ENCODE measurements around the gene THADA. TPM values are rescaled to one million over a fixed set of nuclear protein-coding genes. Genes with fewer than 3 reads are reported as not detected.

Gene THADA
- polyA plus RNA-seq, 3 donors from 2014 or later: 4.2 to 16.2 (median 8.9) TPM

GRCh38 chr2:43441195-43441594, 154.6 kb downstream of the THADA start:
- no peak for DNase-seq
- H3K27me3 Mint-ChIP-seq (ENCODE audit: low read depth in 3 of 3): no peaks in the 10 kb centered on the region
- H3K4me1 Mint-ChIP-seq: peaks cover 3 to 11% of the 10 kb centered on the region in 2 donors
- H3K36me3 Mint-ChIP-seq: peaks cover 9 to 28% (median 14%) of the 10 kb centered on the region in 3 donors
- no peaks in the 10 kb centered on the region for H3K9me3 Mint-ChIP-seq
- no peak overlapping the region for H3K27ac Mint-ChIP-seq
- no peak overlapping the region for H3K4me3 Mint-ChIP-seq

- Mint-ChIP-seq H3K9me3 (no peaks in the 10 kb centered on the region), H3K4me3 (peak overlapping the region in 1 of 5 donors; percentile 65), H3K27me3 (ENCODE audit: low read depth in 3 of 3) (no peaks in the 10 kb centered on the region), H3K27ac (peak overlapping the region in 2 of 6 donors; percentile 17 to 65), H3K4me1 (peaks cover 3 to 11% of the 10 kb centered on the region in 2 donors), H3K36me3 (peaks cover 4 to 15% (median 14%) of the 10 kb centered on the region in 3 donors)
- DNase-seq: no peak
Measured at GRCh38 chr2:43438858-43439655, 156.8 kb downstream of the THADA start.

GRCh38 chr2:43438342-43438741, 157.5 kb downstream of the THADA start:
- H3K9me3 Mint-ChIP-seq: no peaks in the 10 kb centered on the region
- H3K27ac Mint-ChIP-seq: no peak overlapping the region
- H3K4me3 Mint-ChIP-seq: no peak overlapping the region
- peaks cover 4 to 18% (median 18%) of the 10 kb centered on the region in 3 donors for H3K36me3 Mint-ChIP-seq
- peaks cover 3 to 11% of the 10 kb centered on the region in 2 donors for H3K4me1 Mint-ChIP-seq
- DNase-seq: no peak
- no peaks in the 10 kb centered on the region for H3K27me3 Mint-ChIP-seq (ENCODE audit: low read depth in 3 of 3)

- Mint-ChIP-seq H3K4me3 (no peak overlapping the region), H3K36me3 (peaks cover 0 to 24% (median 24%) of the 10 kb centered on the region in 3 donors), H3K9me3 (no peaks in the 10 kb centered on the region), H3K27ac (peak overlapping the region in 1 of 6 donors; percentile 61), H3K4me1 (peaks cover 3 to 11% of the 10 kb centered on the region in 2 donors), H3K27me3 (ENCODE audit: low read depth in 3 of 3) (no peaks in the 10 kb centered on the region)
- no peak for DNase-seq
Measured at GRCh38 chr2:43437363-43437762, 158.5 kb downstream of the THADA start.

- Mint-ChIP-seq H3K9me3 (no peaks in the 10 kb centered on the region), H3K4me3 (no peak overlapping the region), H3K4me1 (peaks cover 3 to 11% of the 10 kb centered on the region in 2 donors), H3K27me3 (ENCODE audit: low read depth in 3 of 3) (no peaks in the 10 kb centered on the region), H3K27ac (no peak overlapping the region), H3K36me3 (peaks cover 0 to 19% (median 18%) of the 10 kb centered on the region in 3 donors)
- no peak for DNase-seq
Measured at GRCh38 chr2:43436431-43436830, 159.4 kb downstream of the THADA start.

- DNase-seq: no peak
- H3K27ac Mint-ChIP-seq: no peak overlapping the region
- no peak overlapping the region for H3K4me3 Mint-ChIP-seq
- H3K9me3 Mint-ChIP-seq: no peaks in the 10 kb centered on the region
- H3K27me3 Mint-ChIP-seq (ENCODE audit: low read depth in 3 of 3): peaks cover 0 to 3% (median 0%) of the 10 kb centered on the region in 3 donors
- H3K36me3 Mint-ChIP-seq: peaks cover 0 to 24% (median 18%) of the 10 kb centered on the region in 3 donors
- peaks cover 3 to 11% of the 10 kb centered on the region in 2 donors for H3K4me1 Mint-ChIP-seq
Measured at GRCh38 chr2:43435746-43436145, 160.1 kb downstream of the THADA start.

GRCh38 chr2:43430489-43430888, 165.3 kb downstream of the THADA start:
- peaks cover 19 to 22% of the 10 kb centered on the region in 2 donors for H3K4me1 Mint-ChIP-seq
- no peaks in the 10 kb centered on the region for H3K9me3 Mint-ChIP-seq
- H3K36me3 Mint-ChIP-seq: peaks cover 3 to 21% (median 17%) of the 10 kb centered on the region in 3 donors
- DNase-seq: no peak
- no peak overlapping the region for H3K27ac Mint-ChIP-seq
- peaks cover 0 to 3% (median 0%) of the 10 kb centered on the region in 3 donors for H3K27me3 Mint-ChIP-seq (ENCODE audit: low read depth in 3 of 3)
- H3K4me3 Mint-ChIP-seq: no peak overlapping the region

GRCh38 chr2:43429369-43429768, 166.5 kb downstream of the THADA start:
- Mint-ChIP-seq H3K9me3 (no peaks in the 10 kb centered on the region), H3K27me3 (ENCODE audit: low read depth in 3 of 3) (peaks cover 0 to 5% (median 0%) of the 10 kb centered on the region in 3 donors), H3K4me1 (peaks cover 30 to 34% of the 10 kb centered on the region in 2 donors), H3K27ac (no peak overlapping the region), H3K36me3 (peaks cover 3 to 21% (median 20%) of the 10 kb centered on the region in 3 donors), H3K4me3 (no peak overlapping the region)
- DNase-seq: no peak

GRCh38 chr2:43427032-43427424, 168.8 kb downstream of the THADA start:
- H3K36me3 Mint-ChIP-seq: peaks cover 3 to 16% (median 10%) of the 10 kb centered on the region in 3 donors
- peak overlapping the region in 3 of 5 donors; percentile 12 to 83 (median 74) for H3K4me3 Mint-ChIP-seq

GRCh38 chr2:43426305-43427031, 169.4 kb downstream of the THADA start:
- Mint-ChIP-seq H3K9me3 (no peaks in the 10 kb centered on the region), H3K4me1 (peaks cover 38 to 43% of the 10 kb centered on the region in 2 donors), H3K4me3 (peak overlapping the region; percentile 60 to 83 (median 68))

More at GRCh38 chr2:43427032-43427424, 168.8 kb downstream of the THADA start:
- H3K27ac Mint-ChIP-seq: peak overlapping the region; percentile 81 to 95 (median 88)
- peaks cover 38 to 43% of the 10 kb centered on the region in 2 donors for H3K4me1 Mint-ChIP-seq
- H3K9me3 Mint-ChIP-seq: no peaks in the 10 kb centered on the region
- no peak for DNase-seq
- H3K27me3 Mint-ChIP-seq (ENCODE audit: low read depth in 3 of 3): peaks cover 0 to 5% (median 0%) of the 10 kb centered on the region in 3 donors

GRCh38 chr2:43425659-43426058, 170.2 kb downstream of the THADA start:
- H3K4me1 Mint-ChIP-seq: peaks cover 38 to 43% of the 10 kb centered on the region in 2 donors
- H3K27me3 Mint-ChIP-seq (ENCODE audit: low read depth in 3 of 3): peaks cover 0 to 2% (median 0%) of the 10 kb centered on the region in 3 donors
- H3K4me3 Mint-ChIP-seq: peak overlapping the region; percentile 42 to 57 (median 50)
- DNase-seq: peak in 1 of 3 donors; percentile 3
- peak overlapping the region; percentile 35 to 90 (median 86) for H3K27ac Mint-ChIP-seq
- H3K36me3 Mint-ChIP-seq: peaks cover 3 to 12% (median 10%) of the 10 kb centered on the region in 3 donors
- no peaks in the 10 kb centered on the region for H3K9me3 Mint-ChIP-seq

More at GRCh38 chr2:43426305-43427031, 169.4 kb downstream of the THADA start:
- peak; percentile 50 to 68 (median 58) for DNase-seq
- H3K27ac Mint-ChIP-seq: peak overlapping the region; percentile 81 to 95 (median 88)
- H3K36me3 Mint-ChIP-seq: peaks cover 3 to 16% (median 10%) of the 10 kb centered on the region in 3 donors
- peaks cover 0 to 5% (median 0%) of the 10 kb centered on the region in 3 donors for H3K27me3 Mint-ChIP-seq (ENCODE audit: low read depth in 3 of 3)

- Mint-ChIP-seq H3K27me3 (ENCODE audit: low read depth in 3 of 3) (peaks cover 0 to 2% (median 0%) of the 10 kb centered on the region in 3 donors), H3K9me3 (no peaks in the 10 kb centered on the region), H3K4me3 (peak overlapping the region; percentile 42 to 63 (median 50)), H3K4me1 (peaks cover 38 to 43% of the 10 kb centered on the region in 2 donors), H3K27ac (peak overlapping the region; percentile 35 to 90 (median 86)), H3K36me3 (peaks cover 3 to 13% (median 12%) of the 10 kb centered on the region in 3 donors)
- no peak for DNase-seq
Measured at GRCh38 chr2:43424262-43425207, 171.3 kb downstream of the THADA start.

GRCh38 chr2:43423941-43424261, 171.9 kb downstream of the THADA start:
- Mint-ChIP-seq H3K4me1 (peaks cover 38 to 43% of the 10 kb centered on the region in 2 donors), H3K9me3 (no peaks in the 10 kb centered on the region), H3K36me3 (peaks cover 7 to 17% (median 16%) of the 10 kb centered on the region in 3 donors), H3K4me3 (peak overlapping the region in 4 of 5 donors; percentile 26 to 63 (median 48)), H3K27me3 (ENCODE audit: low read depth in 3 of 3) (peaks cover 0 to 2% (median 0%) of the 10 kb centered on the region in 3 donors), H3K27ac (peak overlapping the region in 4 of 6 donors; percentile 35 to 90 (median 87))
- no peak for DNase-seq

Measured in immature natural killer cell (primary cell).